Measurements from ENCODE around the gene GRAMD1A.

DNA sequence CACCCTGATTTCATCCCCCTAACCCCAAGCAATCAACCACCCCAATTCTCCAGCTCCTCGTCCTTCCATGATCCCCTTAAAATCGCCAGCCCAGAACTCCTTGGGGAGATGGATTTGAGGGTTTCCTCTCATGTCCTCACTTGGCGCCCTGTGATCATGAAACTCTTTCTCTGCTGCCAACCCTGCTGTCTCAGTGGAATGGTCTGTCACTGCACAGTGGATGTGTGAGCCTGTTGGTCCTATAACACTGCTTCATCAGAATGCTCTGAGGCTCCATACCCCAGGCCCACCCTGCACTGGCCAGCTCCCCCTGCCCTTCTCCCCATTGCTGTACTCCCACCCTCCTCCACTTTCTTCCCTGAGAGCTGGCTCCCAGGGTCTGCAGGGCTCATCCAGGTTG lies 23.5 kb upstream of the GRAMD1A start:
- TF ChIP-seq, protein P1, sequence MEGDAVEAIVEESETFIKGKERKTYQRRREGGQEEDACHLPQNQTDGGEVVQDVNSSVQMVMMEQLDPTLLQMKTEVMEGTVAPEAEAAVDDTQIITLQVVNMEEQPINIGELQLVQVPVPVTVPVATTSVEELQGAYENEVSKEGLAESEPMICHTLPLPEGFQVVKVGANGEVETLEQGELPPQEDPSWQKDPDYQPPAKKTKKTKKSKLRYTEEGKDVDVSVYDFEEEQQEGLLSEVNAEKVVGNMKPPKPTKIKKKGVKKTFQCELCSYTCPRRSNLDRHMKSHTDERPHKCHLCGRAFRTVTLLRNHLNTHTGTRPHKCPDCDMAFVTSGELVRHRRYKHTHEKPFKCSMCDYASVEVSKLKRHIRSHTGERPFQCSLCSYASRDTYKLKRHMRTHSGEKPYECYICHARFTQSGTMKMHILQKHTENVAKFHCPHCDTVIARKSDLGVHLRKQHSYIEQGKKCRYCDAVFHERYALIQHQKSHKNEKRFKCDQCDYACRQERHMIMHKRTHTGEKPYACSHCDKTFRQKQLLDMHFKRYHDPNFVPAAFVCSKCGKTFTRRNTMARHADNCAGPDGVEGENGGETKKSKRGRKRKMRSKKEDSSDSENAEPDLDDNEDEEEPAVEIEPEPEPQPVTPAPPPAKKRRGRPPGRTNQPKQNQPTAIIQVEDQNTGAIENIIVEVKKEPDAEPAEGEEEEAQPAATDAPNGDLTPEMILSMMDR (conservative IDR thresholded peaks at IDR 0.05; ENCODE audit: low read depth, low read length), result no peak
- TF ChIP-seq EZH2 (IDR thresholded peaks at IDR 0.05; ENCODE audit: low read length, unreplicated experiment), result no peak
- no peak for TF ChIP-seq EZH2phosphoT487 (IDR thresholded peaks at IDR 0.05; ENCODE audit: borderline replicate concordance, low read length)
